IPS-18a (cell line): ENCODE measurements around the gene CCPG1.
"Not testable (repeated sequence)": the region's sequence is repeated elsewhere in the genome, so short reads cannot be mapped to it uniquely, and the experiment has no call there.

Experiments used
- H3K27ac ChIP-seq: one replicate; pipeline ENCODE4 v1.5.1; 2013; ENCODE audit warnings: low read length
- H3K27me3 ChIP-seq: one replicate; pipeline ENCODE4 v1.6.1; 2013; ENCODE audit warnings: mild to moderate bottlenecking, low read length; ENCODE audit not compliant: control insufficient read depth, insufficient read depth
- H3K36me3 ChIP-seq: one replicate; pipeline ENCODE4 v1.6.1; 2013; ENCODE audit warnings: low read depth, low read length; ENCODE audit not compliant: control insufficient read depth
- H3K4me1 ChIP-seq: one replicate; pipeline ENCODE4 v1.6.1; 2013; ENCODE audit warnings: low read depth, low read length; ENCODE audit not compliant: control insufficient read depth
- H3K4me3 ChIP-seq: one replicate; pipeline ENCODE4 v1.5.1; 2013; ENCODE audit warnings: low read length
- H3K9ac ChIP-seq: one replicate; pipeline ENCODE4 v1.6.1; 2013; ENCODE audit warnings: mild to moderate bottlenecking, low read length, moderate library complexity
- H3K9me3 ChIP-seq: one replicate; pipeline ENCODE4 v1.6.1; 2013; ENCODE audit warnings: low read depth, low read length; ENCODE audit not compliant: control insufficient read depth

Gene CCPG1

DNA sequence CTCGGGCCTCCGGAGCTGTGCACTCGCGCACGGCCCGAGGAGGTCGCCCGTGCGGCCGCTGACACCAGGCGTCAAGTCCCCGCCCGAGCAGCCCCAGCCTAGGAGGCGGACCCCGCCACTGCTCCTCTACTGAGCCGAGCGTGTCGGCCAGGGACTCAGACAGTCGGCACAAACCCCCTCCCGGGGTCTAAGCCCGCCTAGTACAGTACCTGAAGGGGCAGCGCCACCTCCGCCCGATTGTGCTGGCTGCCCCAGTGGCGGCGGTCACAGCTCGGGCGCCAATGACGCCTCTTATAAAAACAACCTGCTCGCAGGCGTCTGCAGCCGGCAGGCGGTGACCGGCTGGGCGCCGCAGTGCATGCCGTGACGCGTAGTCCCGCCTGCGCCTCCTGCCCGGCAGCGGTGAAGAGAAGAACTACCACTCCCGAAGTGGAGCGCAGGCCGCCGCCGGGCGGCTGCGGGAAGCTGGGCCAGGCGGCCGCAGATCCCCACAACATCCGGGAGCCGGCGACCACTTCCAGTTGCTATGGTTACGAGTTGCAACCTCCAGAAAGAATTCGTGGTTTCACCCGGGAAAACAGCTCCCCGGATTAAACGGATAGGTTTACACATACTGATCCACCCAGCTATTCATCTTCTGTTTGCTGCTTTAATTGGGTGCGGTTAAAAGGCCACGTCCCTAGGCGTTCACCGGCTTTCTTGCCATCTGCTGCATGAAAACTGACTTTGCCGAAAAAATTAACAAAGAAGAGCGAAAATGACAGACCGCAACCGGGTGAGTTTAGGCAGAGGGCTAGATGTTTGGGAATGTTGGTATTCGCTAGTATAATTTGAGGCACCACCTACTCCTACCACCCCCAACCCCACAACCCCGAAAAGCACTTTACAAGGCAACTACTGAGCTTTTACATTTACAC is at the start of gene CCPG1, which contains the start of gene PIERCE2:
TSS of gene CCPG1 (minus strand) at position 348 of the 917 bp plus-strand sequence. CDS start 18,935 bp downstream, outside the sequence.
TSS of gene PIERCE2 (plus strand) at position 484 of the 917 bp plus-strand sequence. CDS start at position 758, 274 bp downstream.
- H3K36me3 ChIP-seq: no peaks in the 10 kb centered on the region
- peak within 1 kb of the TSS; percentile 95 for H3K27ac ChIP-seq
- no peaks in the 10 kb centered on the region for H3K27me3 ChIP-seq
- peak within 1 kb of the TSS; percentile 86 for H3K9ac ChIP-seq
- H3K9me3 ChIP-seq: no peaks in the 10 kb centered on the region
- H3K4me3 ChIP-seq: peak within 1 kb of the TSS; percentile 90
- peaks cover 7% of the 10 kb centered on the region for H3K4me1 ChIP-seq

DNA sequence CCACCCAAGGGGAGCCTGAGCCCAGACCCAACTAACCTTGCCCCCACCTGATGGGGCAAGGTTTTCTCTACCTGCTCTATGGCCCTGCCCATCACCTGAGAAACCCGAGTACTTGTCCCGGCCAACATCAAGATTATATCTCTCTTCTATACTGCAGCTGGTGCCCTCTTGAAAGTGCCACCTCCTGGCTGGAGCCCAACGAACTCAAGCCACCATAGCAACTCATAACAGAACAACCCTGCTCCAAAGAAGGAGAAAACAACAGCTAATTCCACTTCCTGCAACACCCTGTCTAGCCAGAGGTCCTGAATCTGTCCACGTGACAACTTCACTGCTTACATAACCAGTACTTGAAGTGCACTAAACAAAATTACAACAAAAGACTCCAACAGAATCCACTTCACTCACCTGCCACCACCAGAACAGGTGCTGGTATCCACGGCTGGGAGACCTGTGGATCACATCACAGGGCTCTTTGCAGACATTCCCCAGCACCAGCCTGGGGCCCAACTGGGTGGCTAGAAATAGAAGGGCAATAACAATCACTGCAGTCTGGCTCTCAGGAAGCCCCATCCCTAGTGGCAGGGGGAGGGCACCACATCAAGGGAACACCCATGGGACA is 49.4 kb upstream of the CCPG1 start:
- H3K27ac ChIP-seq: no peak overlapping the region
- no peaks in the 10 kb centered on the region for H3K36me3 ChIP-seq
- no peaks in the 10 kb centered on the region for H3K27me3 ChIP-seq
- no peaks in the 10 kb centered on the region for H3K9me3 ChIP-seq
- no peak overlapping the region for H3K9ac ChIP-seq
- H3K4me3 ChIP-seq: no peak overlapping the region
- no peaks in the 10 kb centered on the region for H3K4me1 ChIP-seq

DNA sequence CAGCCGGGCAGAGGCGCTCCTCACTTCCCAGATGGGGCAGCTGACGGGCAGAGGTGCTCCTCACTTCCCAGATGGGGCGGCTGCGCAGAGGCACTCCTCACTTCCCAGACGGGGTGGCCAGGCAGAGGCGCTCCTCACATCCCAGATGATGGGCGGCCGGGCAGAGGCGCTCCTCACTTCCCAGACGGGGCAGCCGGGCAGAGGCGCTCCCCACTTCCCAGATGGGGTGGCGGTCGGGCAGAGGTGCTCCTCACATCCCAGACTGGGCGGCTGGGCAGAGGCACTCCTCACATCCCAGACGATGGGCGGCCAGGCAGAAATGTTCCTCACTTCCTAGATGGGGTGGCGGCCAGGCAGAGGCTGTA is 38.9 kb upstream of the CCPG1 start:
- not testable (repeated sequence) for H3K36me3 ChIP-seq, H3K9ac ChIP-seq, H3K9me3 ChIP-seq, H3K4me3 ChIP-seq, H3K4me1 ChIP-seq, H3K27ac ChIP-seq, H3K27me3 ChIP-seq

DNA sequence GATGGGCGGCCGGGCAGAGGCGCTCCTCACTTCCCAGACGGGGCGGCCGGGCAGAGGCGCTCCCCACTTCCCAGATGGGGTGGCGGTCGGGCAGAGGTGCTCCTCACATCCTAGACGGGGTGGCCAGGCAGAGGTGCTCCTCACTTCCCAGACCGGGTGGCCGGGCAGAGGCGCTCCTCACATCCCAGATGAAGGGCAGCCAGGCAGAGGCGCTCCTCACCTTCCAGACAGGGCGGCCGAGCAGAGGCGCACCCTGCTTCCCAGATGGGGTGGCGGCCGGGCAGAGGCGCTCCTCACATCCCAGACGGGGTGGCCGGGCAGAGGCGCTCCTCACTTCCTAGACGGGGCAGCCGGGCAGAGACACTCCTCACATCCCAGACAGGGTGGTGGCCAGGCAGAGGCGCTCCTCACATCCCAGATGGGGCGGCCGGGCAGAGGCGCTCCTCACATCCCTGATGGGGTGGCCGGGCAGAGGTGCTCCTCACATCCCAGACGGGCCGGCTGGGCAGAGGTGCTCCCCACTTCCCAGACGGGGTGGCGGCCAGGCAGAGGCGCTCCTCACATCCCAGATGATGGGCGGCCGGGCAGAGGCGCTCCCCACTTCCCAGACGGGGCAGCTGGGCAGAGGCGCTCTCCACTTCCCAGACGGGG is 38.3 kb upstream of the CCPG1 start:
- not testable (repeated sequence) for H3K4me3 ChIP-seq, H3K27ac ChIP-seq, H3K4me1 ChIP-seq, H3K9me3 ChIP-seq, H3K27me3 ChIP-seq, H3K9ac ChIP-seq, H3K36me3 ChIP-seq

DNA sequence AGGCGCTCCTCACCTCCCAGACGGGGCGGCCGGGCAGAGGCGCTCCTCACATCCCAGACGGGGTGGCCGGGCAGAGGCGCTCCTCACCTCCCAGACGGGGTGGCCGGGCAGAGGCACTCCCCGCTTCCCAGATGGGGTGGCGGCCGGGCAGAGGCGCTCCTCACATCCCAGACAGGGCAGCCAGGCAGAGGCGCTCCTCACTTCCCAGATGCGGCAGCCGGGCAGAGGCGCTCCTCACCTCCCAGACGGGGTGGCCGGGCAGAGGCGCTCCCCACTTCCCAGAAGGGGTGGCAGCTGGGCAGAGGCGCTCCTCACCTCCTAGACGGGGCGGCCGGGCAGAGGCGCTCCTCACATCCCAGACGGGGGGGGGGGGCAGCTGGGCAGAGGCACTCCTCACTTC is 37.8 kb upstream of the CCPG1 start:
- not testable (repeated sequence) for H3K4me1 ChIP-seq, H3K27me3 ChIP-seq, H3K9me3 ChIP-seq, H3K27ac ChIP-seq, H3K4me3 ChIP-seq, H3K36me3 ChIP-seq, H3K9ac ChIP-seq

- not testable (repeated sequence) for H3K4me1 ChIP-seq, H3K27me3 ChIP-seq, H3K4me3 ChIP-seq, H3K27ac ChIP-seq, H3K36me3 ChIP-seq, H3K9ac ChIP-seq, H3K9me3 ChIP-seq
Measured at GRCh38 chr15:55443141-55443540, 35.0 kb upstream of the CCPG1 start.

GRCh38 chr15:55434989-55435825 is 27.0 kb upstream of the CCPG1 start:
- Histone ChIP-seq H3K4me3 (no peak overlapping the region), H3K9me3 (no peaks in the 10 kb centered on the region), H3K9ac (no peak overlapping the region), H3K27ac (no peak overlapping the region), H3K4me1 (no peaks in the 10 kb centered on the region), H3K27me3 (no peaks in the 10 kb centered on the region), H3K36me3 (no peaks in the 10 kb centered on the region)

DNA sequence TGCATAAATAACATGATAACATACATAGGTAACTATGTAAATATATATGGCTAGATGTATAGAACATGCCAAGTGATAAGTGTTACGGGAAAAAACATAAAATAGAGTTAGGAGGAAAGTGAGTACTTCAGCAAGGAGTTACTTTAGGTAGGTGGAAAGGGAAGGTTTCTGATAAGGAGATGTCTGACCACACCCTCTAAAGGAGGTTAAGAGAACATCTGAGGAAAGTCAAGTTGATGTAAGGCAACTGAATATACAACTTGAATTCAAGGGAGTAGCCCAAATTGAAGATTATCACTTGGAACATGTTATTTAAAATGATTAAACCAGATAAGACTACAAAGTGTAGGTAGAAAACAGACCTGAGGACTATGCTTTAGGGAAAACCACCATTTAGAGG is 13.9 kb upstream of the CCPG1 start:
- H3K27me3 ChIP-seq: no peaks in the 10 kb centered on the region
- no peaks in the 10 kb centered on the region for H3K36me3 ChIP-seq
- H3K9ac ChIP-seq: no peak overlapping the region
- H3K9me3 ChIP-seq: no peaks in the 10 kb centered on the region
- H3K4me3 ChIP-seq: no peak overlapping the region
- peaks cover 4% of the 10 kb centered on the region for H3K4me1 ChIP-seq
- no peak overlapping the region for H3K27ac ChIP-seq

GRCh38 chr15:55420171-55420866 is 12.2 kb upstream of the CCPG1 start:
- no peaks in the 10 kb centered on the region for H3K9me3 ChIP-seq
- no peak overlapping the region for H3K4me3 ChIP-seq
- H3K27ac ChIP-seq: no peak overlapping the region
- no peaks in the 10 kb centered on the region for H3K36me3 ChIP-seq
- peaks cover 4% of the 10 kb centered on the region for H3K4me1 ChIP-seq
- no peak overlapping the region for H3K9ac ChIP-seq
- no peaks in the 10 kb centered on the region for H3K27me3 ChIP-seq

- H3K36me3 ChIP-seq, H3K27me3 ChIP-seq, H3K4me3 ChIP-seq, H3K4me1 ChIP-seq, H3K9ac ChIP-seq, H3K9me3 ChIP-seq, H3K27ac ChIP-seq: not testable (repeated sequence)
Measured at GRCh38 chr15:55417678-55418077, 9.5 kb upstream of the CCPG1 start.

DNA sequence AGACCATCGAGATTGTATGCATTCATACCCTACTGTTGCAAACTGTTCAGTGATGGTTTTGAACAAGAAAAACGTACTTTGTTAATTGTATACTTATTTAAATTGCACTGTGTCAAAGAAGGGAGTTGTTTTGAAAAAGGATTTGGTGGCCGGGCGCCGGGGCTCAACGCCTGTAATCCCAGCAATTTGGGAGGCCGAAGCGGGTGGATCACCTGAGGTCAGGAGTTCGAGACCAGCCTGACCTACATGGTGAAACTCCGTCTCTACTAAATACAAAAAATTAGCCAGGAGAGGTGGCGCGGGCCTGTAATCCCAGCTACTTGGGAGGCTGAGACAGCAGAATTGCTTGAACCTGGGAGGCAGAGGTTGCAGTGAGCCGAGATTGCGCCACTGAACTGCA is 817 bp upstream of the CCPG1 start:
- H3K27ac ChIP-seq: peak overlapping the region; percentile 95
- H3K9me3 ChIP-seq, H3K36me3 ChIP-seq, H3K4me1 ChIP-seq, H3K27me3 ChIP-seq: not testable (repeated sequence)
- peak overlapping the region; percentile 90 for H3K4me3 ChIP-seq
- peak overlapping the region; percentile 86 for H3K9ac ChIP-seq
